Smooth muscle cell (in vitro differentiated cells): Measurements from ENCODE around the gene TK2. TPM values are rescaled to one million over a fixed set of nuclear protein-coding genes. Genes with fewer than 3 reads are reported as not detected.
A peak's percentile ranks its signal among the peaks of the same experiment; 100 is the strongest.

ENCODE experiments used
- DNase-seq: peaks from one replicate; lab custom pipeline; 2025; ENCODE audit not compliant: unreplicated experiment; lab: John Stamatoyannopoulos, UW
- H2AFZ ChIP-seq: fragments of 200-600 bp; sonication (generic); 2 replicates; pipeline ENCODE4 v1.6.0; 2016; ENCODE audit warnings: antibody characterized with exemption, low read depth, mild to moderate bottlenecking
- H3F3A ChIP-seq: fragments of 200-600 bp; sonication (generic); 2 replicates; pipeline ENCODE4 v1.6.0; 2017; ENCODE audit warnings: antibody characterized with exemption, low read depth
- H3K27ac ChIP-seq: fragments of 200-600 bp; sonication (generic); 2 replicates; pipeline ENCODE4 v1.5.1; 2016; ENCODE audit warnings: low read depth, mild to moderate bottlenecking
- H3K27me3 ChIP-seq: fragments of 200-600 bp; sonication (generic); 2 replicates; pipeline ENCODE4 v1.6.1; 2016; ENCODE audit warnings: low read depth, mild to moderate bottlenecking
- H3K36me3 ChIP-seq: fragments of 200-600 bp; sonication (generic); 2 replicates; pipeline ENCODE4 v1.5.1; 2016; ENCODE audit warnings: low read depth
- H3K4me1 ChIP-seq: fragments of 200-600 bp; sonication (generic); 2 replicates; pipeline ENCODE4 v1.5.1; 2016; ENCODE audit warnings: low read depth
- H3K4me2 ChIP-seq: fragments of 200-600 bp; sonication (generic); 2 replicates; pipeline ENCODE4 v1.6.0; 2016; ENCODE audit warnings: mild to moderate bottlenecking
- H3K4me3 ChIP-seq: fragments of 200-600 bp; sonication (generic); 2 replicates; pipeline ENCODE4 v1.5.1; 2016; ENCODE audit warnings: mild to moderate bottlenecking
- H3K79me2 ChIP-seq: fragments of 200-600 bp; sonication (generic); 2 replicates; pipeline ENCODE4 v1.6.0; 2016; ENCODE audit warnings: low read depth, mild to moderate bottlenecking
- H3K9ac ChIP-seq: fragments of 200-600 bp; sonication (generic); 2 replicates; pipeline ENCODE4 v1.6.0; 2016; ENCODE audit warnings: low read depth
- H3K9me3 ChIP-seq: fragments of 200-600 bp; sonication (generic); replicated peaks from 2 replicates; pipeline ENCODE4 v1.5.1; 2016; ENCODE audit warnings: low read depth
- H4K20me1 ChIP-seq: fragments of 200-600 bp; sonication (generic); 2 replicates; pipeline ENCODE4 v1.6.0; 2016; ENCODE audit warnings: low read depth
- CTCF ChIP-seq: fragments of 200-600 bp; sonication (generic); IDR thresholded peaks from 2 replicates; pipeline ENCODE4 v1.5.1; 2017; ENCODE audit warnings: borderline replicate concordance, mild to moderate bottlenecking, antibody characterized with exemption; ENCODE audit not compliant: insufficient read depth, poor library complexity, severe bottlenecking
- WGBS: methylation state at CpG from one replicate; pipeline ENCODE4 v1.1.7; 2016; ENCODE audit warnings: low lambda C conversion rate; 5-methylcytosine and 5-hydroxymethylcytosine counted together
- polyA plus RNA-seq: library from polyadenylated mRNA; unstranded; fragments of >200 nt; fragmentation: Nextera tagmentation; extraction: Ambion mirVana; gene quantifications from 2 replicates; pipeline ENCODE4 v1.2.1, GENCODE V29; 2016
- total RNA-seq: library from RNA; depleted of rRNA; stranded (reverse); fragments of >200 nt; gene quantifications from 2 replicates; pipeline ENCODE4 v1.2.3, GENCODE V29; 2014

The TK2 gene
- total and polyA plus RNA-seq, 2 experiments from 2014 or later = 7.3 to 9.7 TPM

GRCh38 chr16:66479661-66480264 lies 70.2 kb downstream of the TK2 start:
- no peak overlapping the region for H3K9ac ChIP-seq
- H2AFZ ChIP-seq = no peak overlapping the region
- H3K4me2 ChIP-seq = no peak overlapping the region
- 90% methylated on average over 5 of the region's 5 CpGs for WGBS
- H3F3A ChIP-seq = no peaks in the 10 kb centered on the region
- peaks cover 5% of the 10 kb centered on the region for H3K27me3 ChIP-seq
- no peaks in the 10 kb centered on the region for H3K4me1 ChIP-seq
- H3K36me3 ChIP-seq = no peaks in the 10 kb centered on the region
- no peaks in the 10 kb centered on the region for H3K9me3 ChIP-seq
- no peak overlapping the region for H3K4me3 ChIP-seq
- H4K20me1 ChIP-seq = no peaks in the 10 kb centered on the region
- DNase-seq = no peak
- H3K27ac ChIP-seq = no peak overlapping the region
- TF ChIP-seq CTCF = no peak
- H3K79me2 ChIP-seq = no peaks in the 10 kb centered on the region

GRCh38 chr16:66478733-66479511 lies 71.0 kb downstream of the TK2 start:
- H2AFZ ChIP-seq = no peak overlapping the region
- H3K9me3 ChIP-seq = no peaks in the 10 kb centered on the region
- peaks cover 7% of the 10 kb centered on the region for H3K27me3 ChIP-seq
- H3K79me2 ChIP-seq = no peaks in the 10 kb centered on the region
- H3K4me3 ChIP-seq = no peak overlapping the region
- no peak overlapping the region for H3K27ac ChIP-seq
- peak; percentile 45 for TF ChIP-seq CTCF
- 50% methylated on average over 9 of the region's 10 CpGs for WGBS
- no peaks in the 10 kb centered on the region for H4K20me1 ChIP-seq
- no peak overlapping the region for H3K9ac ChIP-seq
- H3K36me3 ChIP-seq = no peaks in the 10 kb centered on the region
- H3F3A ChIP-seq = no peaks in the 10 kb centered on the region
- H3K4me2 ChIP-seq = no peak overlapping the region
- H3K4me1 ChIP-seq = no peaks in the 10 kb centered on the region
- DNase-seq = no peak

GRCh38 chr16:66477028-66477515 lies 72.8 kb downstream of the TK2 start:
- H2AFZ ChIP-seq = no peak overlapping the region
- H3K4me1 ChIP-seq = no peaks in the 10 kb centered on the region
- no peak overlapping the region for H3K27ac ChIP-seq
- no peak for DNase-seq
- no peak overlapping the region for H3K4me2 ChIP-seq
- no peaks in the 10 kb centered on the region for H3K9me3 ChIP-seq
- H3K27me3 ChIP-seq = peaks cover 7% of the 10 kb centered on the region
- H3F3A ChIP-seq = no peaks in the 10 kb centered on the region
- WGBS = 49% methylated on average over 2 of the region's 2 CpGs
- H3K36me3 ChIP-seq = no peaks in the 10 kb centered on the region
- H3K4me3 ChIP-seq = no peak overlapping the region
- TF ChIP-seq CTCF = no peak
- H4K20me1 ChIP-seq = no peaks in the 10 kb centered on the region
- H3K79me2 ChIP-seq = no peaks in the 10 kb centered on the region
- H3K9ac ChIP-seq = no peak overlapping the region
